ENCODE results near the gene SPDYE2B. TPM values are rescaled to one million over a fixed set of nuclear protein-coding genes. Genes with fewer than 3 reads are reported as not detected.
"Not testable (repeated sequence)": the region's sequence is repeated elsewhere in the genome, so short reads cannot be mapped to it uniquely, and the experiment has no call there.

Gene SPDYE2B
- total RNA-seq, 1 donor from 2014 or later = not detected

DNA sequence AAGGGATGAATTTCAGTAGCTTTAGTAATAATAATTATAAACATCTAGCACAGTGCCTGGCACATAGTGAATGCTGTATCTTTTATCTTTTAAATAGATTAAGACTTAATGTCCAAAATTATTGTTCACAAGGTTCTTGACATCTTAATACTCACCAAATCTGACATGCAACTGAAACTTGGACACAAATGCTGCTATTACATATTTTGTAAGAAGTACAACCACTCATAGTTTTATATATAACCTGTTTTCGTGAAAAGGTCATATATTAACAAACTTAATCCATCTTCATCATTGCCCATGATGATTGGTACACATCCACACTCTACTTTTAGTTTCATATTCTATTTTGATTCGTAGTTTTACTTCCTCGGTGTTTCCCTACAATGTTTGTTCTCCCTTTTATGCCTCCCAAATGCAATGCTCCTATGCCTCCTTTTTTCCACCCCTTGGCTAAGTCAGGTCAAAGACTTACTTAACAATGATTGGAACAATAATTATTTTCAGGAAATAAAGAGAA is 45.0 kb downstream of the SPDYE2B start:
- H3K9me3 Mint-ChIP-seq (ENCODE audit: low read depth); H3K27ac Mint-ChIP-seq (ENCODE audit: unreplicated experiment); H3K4me1 Mint-ChIP-seq (ENCODE audit: low read depth); H3K36me3 Mint-ChIP-seq (ENCODE audit: low read depth); H3K4me3 Mint-ChIP-seq (ENCODE audit: unreplicated experiment); DNase-seq (ENCODE audit: low spot score): not testable (repeated sequence)
- peaks cover 16% of the 10 kb centered on the region for H3K27me3 Mint-ChIP-seq (ENCODE audit: low read depth)

DNA sequence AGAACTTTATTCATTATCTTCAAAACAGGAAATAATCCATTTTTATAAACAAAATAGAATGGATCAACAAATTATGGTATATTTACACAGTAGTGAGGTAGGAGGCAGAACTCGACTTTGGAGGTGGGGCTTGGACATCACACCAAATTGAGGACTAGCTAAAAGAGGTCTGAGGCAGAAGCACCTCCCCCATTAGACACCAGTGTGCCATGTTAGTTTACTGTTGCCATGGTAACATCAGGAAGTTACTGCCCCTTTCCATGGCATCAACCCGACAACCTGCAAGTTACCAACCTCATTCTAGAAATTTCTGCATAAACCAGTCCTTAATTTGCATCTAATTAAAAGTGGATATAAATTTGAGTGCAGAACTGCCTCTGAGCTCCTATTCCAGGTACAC is 45.9 kb downstream of the SPDYE2B start:
- H3K27ac Mint-ChIP-seq (ENCODE audit: unreplicated experiment); H3K9me3 Mint-ChIP-seq (ENCODE audit: low read depth); DNase-seq (ENCODE audit: low spot score); H3K36me3 Mint-ChIP-seq (ENCODE audit: low read depth); H3K4me3 Mint-ChIP-seq (ENCODE audit: unreplicated experiment); H3K4me1 Mint-ChIP-seq (ENCODE audit: low read depth): not testable (repeated sequence)
- peaks cover 18% of the 10 kb centered on the region for H3K27me3 Mint-ChIP-seq (ENCODE audit: low read depth)

DNA sequence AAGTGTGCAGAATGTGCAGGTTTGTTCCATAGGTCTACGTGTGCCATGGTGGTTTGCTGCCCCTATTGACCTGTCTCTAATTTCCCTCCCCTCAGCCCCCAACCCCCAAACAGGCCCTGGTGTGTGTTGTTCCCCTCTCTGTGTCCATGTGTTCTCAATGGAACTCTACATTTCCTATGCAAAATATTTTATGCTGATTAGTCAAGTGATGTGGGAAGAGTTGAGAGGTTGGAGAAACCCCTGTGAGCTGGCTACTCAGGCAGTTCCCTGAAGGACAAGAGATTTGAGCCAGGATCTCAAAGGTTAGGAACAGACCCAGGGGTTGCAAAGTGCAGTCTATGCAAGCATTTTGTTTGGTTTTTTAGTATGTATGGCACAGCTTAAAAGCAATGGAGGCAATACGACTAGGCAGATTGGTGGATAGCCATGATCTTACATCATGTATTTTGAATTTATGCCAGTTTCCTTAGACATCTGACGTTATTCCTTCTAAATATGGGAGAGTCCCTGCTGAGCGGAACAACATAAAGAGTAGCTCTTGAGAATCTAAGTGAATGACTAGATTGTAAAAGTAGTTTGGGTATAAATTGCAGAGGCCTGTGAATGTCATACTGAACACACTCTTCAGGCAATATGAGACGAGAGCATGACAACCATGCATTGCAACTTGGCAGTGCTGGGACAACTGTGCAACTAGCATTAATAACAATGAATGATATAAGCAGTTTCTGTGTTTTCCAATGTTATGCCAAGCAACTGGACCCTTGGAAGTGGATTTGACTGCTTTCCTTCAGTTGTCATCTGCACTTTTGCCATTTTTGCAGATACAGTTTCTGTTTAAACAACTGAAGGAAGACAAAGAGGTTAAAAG is 47.8 kb downstream of the SPDYE2B start:
- not testable (repeated sequence) for H3K4me1 Mint-ChIP-seq (ENCODE audit: low read depth); H3K4me3 Mint-ChIP-seq (ENCODE audit: unreplicated experiment); H3K9me3 Mint-ChIP-seq (ENCODE audit: low read depth); H3K36me3 Mint-ChIP-seq (ENCODE audit: low read depth); H3K27ac Mint-ChIP-seq (ENCODE audit: unreplicated experiment); DNase-seq (ENCODE audit: low spot score)
- peaks cover 16% of the 10 kb centered on the region for H3K27me3 Mint-ChIP-seq (ENCODE audit: low read depth)

DNA sequence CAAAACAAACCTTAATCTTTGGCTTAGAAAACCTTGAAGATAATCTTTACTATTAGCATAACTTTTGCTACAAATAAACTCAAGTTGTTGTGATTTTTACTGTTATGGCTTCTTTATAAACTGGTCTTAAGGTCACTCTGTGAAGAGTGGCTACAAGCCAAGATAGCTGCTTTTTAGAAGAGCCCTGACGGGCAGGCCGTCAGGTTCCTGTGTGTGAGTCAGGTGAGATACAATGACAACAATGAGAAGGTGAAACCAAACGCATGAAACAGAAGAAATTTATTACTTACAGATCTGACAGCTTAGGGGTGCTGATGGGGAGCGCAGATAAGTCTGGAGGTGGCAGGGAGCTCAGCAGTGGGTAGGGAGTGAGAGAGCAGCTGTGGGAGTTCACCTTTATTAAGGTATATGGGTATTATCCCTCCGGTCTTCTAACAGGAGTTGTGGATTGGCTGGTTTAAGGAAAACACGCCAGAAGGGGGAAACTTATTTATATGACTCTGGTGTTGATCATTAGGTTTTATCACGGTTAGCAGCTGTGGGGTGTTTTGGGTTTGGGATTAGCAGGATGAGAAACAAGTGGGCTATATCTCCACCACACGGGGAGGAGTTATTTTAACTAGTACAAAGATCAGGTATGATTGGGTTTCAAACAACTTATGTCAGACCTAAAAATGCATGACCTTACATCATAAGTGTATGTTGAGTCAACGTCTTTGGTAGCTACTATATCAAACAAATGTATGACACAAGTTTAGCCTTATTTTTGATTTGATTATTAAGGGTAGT is 49.0 kb downstream of the SPDYE2B start:
- not testable (repeated sequence) for H3K4me3 Mint-ChIP-seq (ENCODE audit: unreplicated experiment); H3K9me3 Mint-ChIP-seq (ENCODE audit: low read depth); DNase-seq (ENCODE audit: low spot score); H3K27ac Mint-ChIP-seq (ENCODE audit: unreplicated experiment); H3K4me1 Mint-ChIP-seq (ENCODE audit: low read depth); H3K36me3 Mint-ChIP-seq (ENCODE audit: low read depth)
- H3K27me3 Mint-ChIP-seq (ENCODE audit: low read depth) = peaks cover 18% of the 10 kb centered on the region

Other genes with a start within 250 kb of the SPDYE2B start
- 47.4 to 55.1 TPM (median 54.0 TPM) in 3 replicates for gene ORAI2, start 216.7 kb upstream of the SPDYE2B start, total RNA-seq
- gene ALKBH4, start 185.5 kb upstream of the SPDYE2B start, total RNA-seq = 6.9 to 12.2 TPM (median 9.2 TPM) in 3 replicates
- gene LRWD1, start 185.3 kb upstream of the SPDYE2B start, total RNA-seq = 16.1 to 18.5 TPM (median 16.7 TPM) in 3 replicates
- gene POLR2J, start 171.4 kb upstream of the SPDYE2B start, total RNA-seq = 33.1 to 41.0 TPM (median 36.6 TPM) in 3 replicates
- gene RASA4B, start 132.5 kb upstream of the SPDYE2B start, total RNA-seq = 7.5 to 12.3 TPM (median 9.9 TPM) in 3 replicates
- gene UPK3BL2, start 106.6 kb upstream of the SPDYE2B start, total RNA-seq = 3.3 to 4.0 TPM (median 3.3 TPM) in 3 replicates
- gene SPDYE2, start 99.1 kb upstream of the SPDYE2B start, total RNA-seq = not detected in 3 replicates
- 6.7 to 17.9 TPM (median 9.9 TPM) in 3 replicates for gene POLR2J3, start 77.7 kb upstream of the SPDYE2B start, total RNA-seq
- 16.5 to 26.0 TPM (median 24.0 TPM) in 3 replicates for gene RASA4, start 33.6 kb upstream of the SPDYE2B start, total RNA-seq
- 11.7 to 29.6 TPM (median 14.8 TPM) in 3 replicates for gene UPK3BL1, start 7.5 kb upstream of the SPDYE2B start, total RNA-seq
- 1.5 to 5.1 TPM (median 2.9 TPM) in 3 replicates for gene POLR2J2, start 21.3 kb downstream of the SPDYE2B start, total RNA-seq
- 5.6 to 7.5 TPM (median 5.8 TPM) in 3 replicates for gene FAM185A, start 98.7 kb downstream of the SPDYE2B start, total RNA-seq

Measured in chondrocyte (in vitro differentiated cells).